Activated CD4-positive, alpha-beta T cell treated with anti-CD3 and anti-CD28 coated beads for 36 hours (primary cell): Measurements from ENCODE around the gene PCSK2. TPM values are rescaled to one million over a fixed set of nuclear protein-coding genes. Genes with fewer than 3 reads are reported as not detected.

Experiments
- ATAC-seq: fragments of 200-7000 bp; cut with Tn5 transposase; one replicate; pipeline ENCODE4 v1.10.0; 2021; ENCODE audit warnings: mild to moderate bottlenecking, moderate library complexity
- CTCF ChIA-PET: fragments of 350-600 bp; sonication (Branson Sonifier 250); formaldehyde crosslinking; loops from one replicate; lab custom pipeline; 2021; ENCODE audit warnings: antibody characterized with exemption; lab: Charles Lee
- POLR2A ChIA-PET: fragments of 350-600 bp; sonication (Branson Sonifier 250); formaldehyde crosslinking; loops from one replicate; lab custom pipeline; 2021; ENCODE audit warnings: antibody characterized with exemption, inconsistent platforms; lab: Charles Lee
- DNase-seq: peaks from one replicate; pipeline ENCODE4 v3.0.0-alpha.2; 2020
- H3K27ac Mint-ChIP-seq: one replicate; pipeline ENCODE4 v1.8.0; 2021; ENCODE audit warnings: mixed read lengths
- H3K27me3 Mint-ChIP-seq: one replicate; pipeline ENCODE4 v1.8.0; 2021; ENCODE audit warnings: mixed read lengths
- H3K36me3 Mint-ChIP-seq: one replicate; pipeline ENCODE4 v1.8.0; 2021; ENCODE audit warnings: low read depth, mixed read lengths
- H3K4me1 Mint-ChIP-seq: one replicate; pipeline ENCODE4 v1.8.0; 2021; ENCODE audit warnings: mixed read lengths
- H3K4me3 Mint-ChIP-seq: one replicate; pipeline ENCODE4 v1.8.0; 2021; ENCODE audit warnings: mild to moderate bottlenecking, moderate library complexity, mixed read lengths
- H3K9me3 Mint-ChIP-seq: one replicate; pipeline ENCODE4 v1.8.0; 2021; ENCODE audit warnings: low read depth, mixed read lengths
- intact Hi-C, 2 experiments: fragments of 100-400 bp; cut with DNase I in 1 of 2; cut with micrococcal nuclease in 1 of 2; formaldehyde crosslinking; loops; one replicate each; pipeline versions ENCODE4 v1.14.2 to v1.15.1; 2022 to 2024; cut with DNase I, micrococcal nuclease
- total RNA-seq, 2 experiments: library from RNA; stranded (reverse); gene quantifications; one replicate each; pipeline ENCODE4 v1.2.3, GENCODE V29; 2021

The PCSK2 gene
- total RNA-seq, 2 experiments from 2014 or later: not detected

GRCh38 chr20:17438436-17439039 is 211.7 kb downstream of the PCSK2 start:
- H3K36me3 Mint-ChIP-seq: no peaks in the 10 kb centered on the region
- POLR2A ChIA-PET: no interaction called here

GRCh38 chr20:17439616-17440296 is 212.9 kb downstream of the PCSK2 start:
- no peaks in the 10 kb centered on the region for H3K36me3 Mint-ChIP-seq
- DNase-seq (no peak), ATAC-seq (no peak)
- H3K9me3 Mint-ChIP-seq: no peaks in the 10 kb centered on the region
- H3K4me1 Mint-ChIP-seq: no peaks in the 10 kb centered on the region
- intact Hi-C loops: no loop called here
- peaks cover 15% of the 10 kb centered on the region for H3K27me3 Mint-ChIP-seq
- no peak overlapping the region for H3K27ac Mint-ChIP-seq
- CTCF ChIA-PET: no interaction called here
- H3K4me3 Mint-ChIP-seq: no peak overlapping the region
- POLR2A ChIA-PET: no interaction called here

More at GRCh38 chr20:17438436-17439039, 211.7 kb downstream of the PCSK2 start:
- Mint-ChIP-seq H3K4me3 (no peak overlapping the region), H3K27me3 (peaks cover 15% of the 10 kb centered on the region), H3K9me3 (no peaks in the 10 kb centered on the region), H3K4me1 (no peaks in the 10 kb centered on the region), H3K27ac (no peak overlapping the region)
- intact Hi-C loops: no loop called here
- no peak for ATAC-seq
- DNase-seq: no peak
- CTCF ChIA-PET: interaction anchor here (0.8 kb wide), 1 partner anchor 635 kb away, joined by 3 read pairs; no protein-coding TSS in a partner anchor

GRCh38 chr20:17441745-17442144 is 214.9 kb downstream of the PCSK2 start:
- ATAC-seq (no peak), DNase-seq (no peak)
- H3K9me3 Mint-ChIP-seq: no peaks in the 10 kb centered on the region
- no peaks in the 10 kb centered on the region for H3K36me3 Mint-ChIP-seq
- H3K4me3 Mint-ChIP-seq: no peak overlapping the region
- intact Hi-C loops: no loop called here
- no peaks in the 10 kb centered on the region for H3K4me1 Mint-ChIP-seq
- peaks cover 17% of the 10 kb centered on the region for H3K27me3 Mint-ChIP-seq
- no peak overlapping the region for H3K27ac Mint-ChIP-seq
- ChIA-PET CTCF (interaction anchor here (0.9 kb wide), 1 partner anchor 638 kb away, joined by 5 read pairs; no protein-coding TSS in a partner anchor), POLR2A (no interaction called here)

- Mint-ChIP-seq H3K27me3 (peaks cover 17% of the 10 kb centered on the region), H3K4me1 (no peaks in the 10 kb centered on the region), H3K36me3 (no peaks in the 10 kb centered on the region), H3K9me3 (no peaks in the 10 kb centered on the region), H3K4me3 (no peak overlapping the region), H3K27ac (no peak overlapping the region)
- ChIA-PET POLR2A (no interaction called here), CTCF (interaction anchor here (0.9 kb wide), 1 partner anchor 639 kb away, joined by 5 read pairs; no protein-coding TSS in a partner anchor)
- intact Hi-C loops: no loop called here
- ATAC-seq (no peak), DNase-seq (no peak)
These were observed 215.7 kb downstream of the PCSK2 start for GRCh38 chr20:17442588-17442987.

- no peak for ATAC-seq
- peaks cover 17% of the 10 kb centered on the region for H3K27me3 Mint-ChIP-seq
These were observed 216.5 kb downstream of the PCSK2 start for GRCh38 chr20:17443131-17443858.

GRCh38 chr20:17444091-17444490 is 217.3 kb downstream of the PCSK2 start:
- no peaks in the 10 kb centered on the region for H3K36me3 Mint-ChIP-seq
- no peak overlapping the region for H3K4me3 Mint-ChIP-seq
- no peaks in the 10 kb centered on the region for H3K9me3 Mint-ChIP-seq
- peaks cover 17% of the 10 kb centered on the region for H3K27me3 Mint-ChIP-seq
- ChIA-PET POLR2A (no interaction called here), CTCF (no interaction called here)
- no peak overlapping the region for H3K27ac Mint-ChIP-seq
- H3K4me1 Mint-ChIP-seq: no peaks in the 10 kb centered on the region
- no peak for ATAC-seq
- intact Hi-C loops: no loop called here
- no peak for DNase-seq

More at GRCh38 chr20:17443131-17443858, 216.5 kb downstream of the PCSK2 start:
- H3K4me1 Mint-ChIP-seq: no peaks in the 10 kb centered on the region
- H3K9me3 Mint-ChIP-seq: no peaks in the 10 kb centered on the region
- no peak overlapping the region for H3K4me3 Mint-ChIP-seq
- H3K36me3 Mint-ChIP-seq: no peaks in the 10 kb centered on the region
- no peak for DNase-seq
- ChIA-PET POLR2A (no interaction called here), CTCF (no interaction called here)
- no peak overlapping the region for H3K27ac Mint-ChIP-seq
- intact Hi-C loops: no loop called here

- ChIA-PET CTCF (no interaction called here), POLR2A (no interaction called here)
- Mint-ChIP-seq H3K27ac (no peak overlapping the region), H3K4me1 (no peaks in the 10 kb centered on the region), H3K36me3 (no peaks in the 10 kb centered on the region), H3K9me3 (no peaks in the 10 kb centered on the region), H3K4me3 (no peak overlapping the region), H3K27me3 (peaks cover 17% of the 10 kb centered on the region)
- no peak for DNase-seq
- intact Hi-C loops: no loop called here
- ATAC-seq: no peak
These were observed 218.7 kb downstream of the PCSK2 start for GRCh38 chr20:17445543-17445942.

- DNase-seq (no peak), ATAC-seq (no peak)
- H3K27me3 Mint-ChIP-seq: peaks cover 17% of the 10 kb centered on the region
- POLR2A ChIA-PET: no interaction called here
- intact Hi-C loops: no loop called here
- no peaks in the 10 kb centered on the region for H3K36me3 Mint-ChIP-seq
- H3K4me1 Mint-ChIP-seq: no peaks in the 10 kb centered on the region
- CTCF ChIA-PET: interaction anchor here (1.2 kb wide), 1 partner anchor 15 kb away, joined by 5 read pairs; no protein-coding TSS in a partner anchor
- H3K4me3 Mint-ChIP-seq: no peak overlapping the region
- no peak overlapping the region for H3K27ac Mint-ChIP-seq
- no peaks in the 10 kb centered on the region for H3K9me3 Mint-ChIP-seq
These were observed 219.3 kb downstream of the PCSK2 start for GRCh38 chr20:17446171-17446570.

- H3K4me3 Mint-ChIP-seq: no peak overlapping the region
- no peaks in the 10 kb centered on the region for H3K36me3 Mint-ChIP-seq
- ChIA-PET CTCF (no interaction called here), POLR2A (no interaction called here)
- no peak for DNase-seq
- no peaks in the 10 kb centered on the region for H3K4me1 Mint-ChIP-seq
- intact Hi-C loops: no loop called here
- H3K27me3 Mint-ChIP-seq: peaks cover 14% of the 10 kb centered on the region
- no peaks in the 10 kb centered on the region for H3K9me3 Mint-ChIP-seq
- no peak for ATAC-seq
- no peak overlapping the region for H3K27ac Mint-ChIP-seq
These were observed 221.2 kb downstream of the PCSK2 start for GRCh38 chr20:17448071-17448470.

- no peak for ATAC-seq
- no peak for DNase-seq
- no peaks in the 10 kb centered on the region for H3K9me3 Mint-ChIP-seq
- ChIA-PET POLR2A (no interaction called here), CTCF (no interaction called here)
- no peaks in the 10 kb centered on the region for H3K36me3 Mint-ChIP-seq
- no peak overlapping the region for H3K27ac Mint-ChIP-seq
- H3K4me1 Mint-ChIP-seq: no peaks in the 10 kb centered on the region
- H3K27me3 Mint-ChIP-seq: peaks cover 18% of the 10 kb centered on the region
- intact Hi-C loops: no loop called here
- H3K4me3 Mint-ChIP-seq: no peak overlapping the region
These were observed 222.2 kb downstream of the PCSK2 start for GRCh38 chr20:17449031-17449430.

GRCh38 chr20:17452441-17452840 is 225.6 kb downstream of the PCSK2 start:
- CTCF ChIA-PET: no interaction called here
- H3K9me3 Mint-ChIP-seq: no peaks in the 10 kb centered on the region
- POLR2A ChIA-PET: no interaction called here

More at GRCh38 chr20:17452441-17452840, 225.6 kb downstream of the PCSK2 start:
- H3K27ac Mint-ChIP-seq: no peak overlapping the region
- H3K4me1 Mint-ChIP-seq: no peaks in the 10 kb centered on the region
- intact Hi-C loops: no loop called here
- no peak overlapping the region for H3K4me3 Mint-ChIP-seq
- H3K36me3 Mint-ChIP-seq: no peaks in the 10 kb centered on the region
- no peak for DNase-seq
- H3K27me3 Mint-ChIP-seq: peaks cover 21% of the 10 kb centered on the region
- ATAC-seq: no peak
